WERI-Rb-1 (cell line): ENCODE results near the gene PIP5K1B.

Source experiments
- DNase-seq: peaks from one replicate; pipeline ENCODE4 v3.0.0-alpha.2; 2020
- H3K27ac ChIP-seq: fragments of 250-450 bp; sonication (Bioruptor Pico); 2 replicates; pipeline ENCODE4 v1.5.1; 2020; ENCODE audit warnings: mild to moderate bottlenecking, moderate library complexity
- H3K27me3 ChIP-seq: fragments of 250-450 bp; sonication (Bioruptor Pico); 2 replicates; pipeline ENCODE4 v1.5.1; 2021; ENCODE audit warnings: mild to moderate bottlenecking, low read depth, moderate library complexity; ENCODE audit not compliant: insufficient read depth, severe bottlenecking
- H3K36me3 ChIP-seq: fragments of 250-450 bp; sonication (Bioruptor Pico); 2 replicates; pipeline ENCODE4 v1.5.1; 2020; ENCODE audit warnings: mild to moderate bottlenecking, moderate library complexity
- H3K4me3 ChIP-seq: 2 replicates; pipeline ENCODE4 v1.5.1; 2011; ENCODE audit warnings: low read depth, mild to moderate bottlenecking, control low read depth, low read length
- H3K9me3 ChIP-seq: fragments of 250-450 bp; sonication (Bioruptor Pico); 2 replicates; pipeline ENCODE4 v1.5.1; 2021; ENCODE audit warnings: mild to moderate bottlenecking, moderate library complexity; ENCODE audit not compliant: severe bottlenecking
- CTCF ChIP-seq: IDR thresholded peaks from 2 replicates; pipeline ENCODE4 v1.5.1; 2011; ENCODE audit warnings: low read depth, mild to moderate bottlenecking, control low read depth, inconsistent platforms, low read length

PIP5K1B gene

GRCh38 chr9:68678430-68678829 lies 26.6 kb upstream of the PIP5K1B start:
- TF ChIP-seq CTCF = peak; percentile 52

GRCh38 chr9:68683433-68683832 lies 21.6 kb upstream of the PIP5K1B start:
- no peak for DNase-seq
- TF ChIP-seq CTCF = no peak
- H3K36me3 ChIP-seq = no peaks in the 10 kb centered on the region
- peaks cover 51% of the 10 kb centered on the region for H3K27me3 ChIP-seq
- no peak overlapping the region for H3K27ac ChIP-seq
- H3K9me3 ChIP-seq = no peaks in the 10 kb centered on the region
- no peak overlapping the region for H3K4me3 ChIP-seq

More at GRCh38 chr9:68678430-68678829, 26.6 kb upstream of the PIP5K1B start:
- H3K36me3 ChIP-seq = no peaks in the 10 kb centered on the region
- peaks cover 72% of the 10 kb centered on the region for H3K27me3 ChIP-seq
- no peaks in the 10 kb centered on the region for H3K9me3 ChIP-seq
- DNase-seq = peak; percentile 15
- H3K27ac ChIP-seq = no peak overlapping the region
- no peak overlapping the region for H3K4me3 ChIP-seq

DNA sequence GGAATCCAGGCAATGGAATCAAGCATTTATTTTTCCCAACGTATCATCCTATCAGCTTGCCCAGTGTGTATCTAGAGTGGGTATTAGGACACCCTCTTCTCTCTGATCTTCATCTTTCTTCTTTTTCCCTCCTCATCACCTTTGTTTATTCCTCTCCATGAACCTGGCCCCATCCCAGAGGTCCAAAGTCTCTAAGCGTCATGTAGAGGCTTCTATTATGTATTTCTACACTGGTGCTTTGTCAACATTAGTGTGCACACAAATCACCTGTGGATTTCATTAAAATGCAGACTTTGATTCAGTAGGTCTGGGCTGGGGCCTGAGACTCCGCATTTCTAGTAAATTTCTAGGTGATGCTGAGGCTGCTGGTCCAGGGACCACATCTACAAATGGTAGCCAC lies 19.8 kb upstream of the PIP5K1B start:
- no peak overlapping the region for H3K27ac ChIP-seq
- H3K9me3 ChIP-seq = no peaks in the 10 kb centered on the region

GRCh38 chr9:68685770-68686169 lies 19.3 kb upstream of the PIP5K1B start:
- peaks cover 38% of the 10 kb centered on the region for H3K27me3 ChIP-seq
- TF ChIP-seq CTCF = peak; percentile 54
- H3K4me3 ChIP-seq = no peak overlapping the region
- DNase-seq = peak; percentile 43
- no peaks in the 10 kb centered on the region for H3K36me3 ChIP-seq
- H3K27ac ChIP-seq = no peak overlapping the region
- no peaks in the 10 kb centered on the region for H3K9me3 ChIP-seq

More for the DNA sequence above, 19.8 kb upstream of the PIP5K1B start:
- no peaks in the 10 kb centered on the region for H3K36me3 ChIP-seq
- no peak for DNase-seq
- no peak for TF ChIP-seq CTCF
- H3K27me3 ChIP-seq = peaks cover 40% of the 10 kb centered on the region
- H3K4me3 ChIP-seq = no peak overlapping the region

GRCh38 chr9:68690088-68690487 lies 15.0 kb upstream of the PIP5K1B start:
- Histone ChIP-seq H3K9me3 (no peaks in the 10 kb centered on the region), H3K27ac (no peak overlapping the region), H3K4me3 (no peak overlapping the region), H3K36me3 (no peaks in the 10 kb centered on the region), H3K27me3 (peaks cover 56% of the 10 kb centered on the region)
- no peak for DNase-seq
- no peak for TF ChIP-seq CTCF

DNA sequence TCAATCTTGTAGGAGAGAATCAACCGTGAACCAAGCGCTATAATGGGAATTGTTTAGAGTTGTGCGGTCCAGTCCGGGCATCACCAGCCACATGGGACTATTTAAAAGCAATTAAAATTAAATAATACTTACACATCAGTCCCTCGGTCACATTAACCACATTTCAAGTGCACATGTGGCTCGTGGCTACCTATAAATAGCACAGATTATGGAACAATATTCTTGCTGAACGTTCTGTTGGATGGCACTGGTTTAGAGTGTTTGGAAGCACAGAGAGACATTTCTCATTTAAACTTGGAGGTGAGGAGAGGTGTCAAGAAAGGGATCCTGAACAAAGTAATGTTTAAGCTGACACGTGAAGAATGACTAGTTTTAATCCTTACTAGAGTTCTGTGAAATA lies 12.5 kb upstream of the PIP5K1B start:
- DNase-seq = no peak
- Histone ChIP-seq H3K36me3 (no peaks in the 10 kb centered on the region), H3K27ac (no peak overlapping the region), H3K27me3 (peaks cover 65% of the 10 kb centered on the region), H3K9me3 (no peaks in the 10 kb centered on the region), H3K4me3 (no peak overlapping the region)
- TF ChIP-seq CTCF = no peak
